Activated naive CD8-positive, alpha-beta T cell treated with anti-CD3 and anti-CD28 coated beads for 36 hours (primary cell): ENCODE data around the gene MSI2. TPM values are rescaled to one million over a fixed set of nuclear protein-coding genes. Genes with fewer than 3 reads are reported as not detected.

Experiments used
- DNase-seq: peaks from one replicate; pipeline ENCODE4 v3.0.0; 2021
- H3K27ac Mint-ChIP-seq: one replicate; pipeline ENCODE4 v1.8.0; 2022; ENCODE audit warnings: mild to moderate bottlenecking, moderate library complexity, mixed read lengths
- H3K27me3 Mint-ChIP-seq: one replicate; pipeline ENCODE4 v1.8.0; 2022; ENCODE audit warnings: mild to moderate bottlenecking, mixed read lengths
- H3K36me3 Mint-ChIP-seq: one replicate; pipeline ENCODE4 v1.8.0; 2021; ENCODE audit warnings: mild to moderate bottlenecking, mixed read lengths
- H3K4me1 Mint-ChIP-seq: one replicate; pipeline ENCODE4 v1.8.0; 2021; ENCODE audit warnings: mixed read lengths
- H3K4me3 Mint-ChIP-seq: one replicate; pipeline ENCODE4 v1.8.0; 2022; ENCODE audit warnings: mild to moderate bottlenecking, moderate library complexity, mixed read lengths
- H3K9me3 Mint-ChIP-seq: one replicate; pipeline ENCODE4 v1.8.0; 2022; ENCODE audit warnings: mixed read lengths
- total RNA-seq, 2 experiments: library from RNA; stranded (reverse); gene quantifications; one replicate each; pipeline ENCODE4 v1.2.3, GENCODE V29; 2021

The MSI2 gene
- total RNA-seq, 2 experiments from 2014 or later, result 48.0 to 49.4 TPM

GRCh38 chr17:57423541-57423940 is 167.2 kb downstream of the MSI2 start:
- no peaks in the 10 kb centered on the region for H3K27me3 Mint-ChIP-seq
- H3K4me1 Mint-ChIP-seq, result peaks cover 40% of the 10 kb centered on the region
- no peak overlapping the region for H3K27ac Mint-ChIP-seq
- no peak for DNase-seq
- no peak overlapping the region for H3K4me3 Mint-ChIP-seq
- H3K36me3 Mint-ChIP-seq, result peaks cover 18% of the 10 kb centered on the region
- H3K9me3 Mint-ChIP-seq, result no peaks in the 10 kb centered on the region

GRCh38 chr17:57424273-57424672 is 167.9 kb downstream of the MSI2 start:
- H3K4me1 Mint-ChIP-seq, result peaks cover 43% of the 10 kb centered on the region
- H3K9me3 Mint-ChIP-seq, result no peaks in the 10 kb centered on the region
- H3K36me3 Mint-ChIP-seq, result peaks cover 20% of the 10 kb centered on the region
- no peak overlapping the region for H3K27ac Mint-ChIP-seq
- H3K4me3 Mint-ChIP-seq, result no peak overlapping the region
- DNase-seq, result no peak
- H3K27me3 Mint-ChIP-seq, result no peaks in the 10 kb centered on the region

DNA sequence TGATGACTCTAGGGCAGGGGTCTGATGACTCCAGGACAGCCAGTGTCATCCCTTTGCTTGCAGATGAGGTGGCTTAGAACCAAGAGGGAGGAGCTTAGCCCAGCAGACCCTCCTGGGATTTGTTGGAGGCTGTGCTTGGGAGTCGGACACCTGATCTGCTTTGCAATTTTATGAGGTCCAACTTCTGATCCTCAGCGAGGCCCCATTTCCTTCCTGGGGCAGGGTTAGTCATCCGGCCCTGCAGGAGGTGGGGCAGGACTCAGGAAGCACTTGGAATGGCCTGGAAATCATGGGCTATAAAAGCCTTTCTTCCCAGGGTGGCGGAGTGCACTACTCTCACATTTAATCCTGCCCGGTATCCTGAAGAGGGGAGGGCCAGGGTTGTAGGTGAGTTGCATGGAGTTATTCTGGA is 168.5 kb downstream of the MSI2 start:
- H3K4me3 Mint-ChIP-seq, result no peak overlapping the region
- peaks cover 20% of the 10 kb centered on the region for H3K36me3 Mint-ChIP-seq
- no peak overlapping the region for H3K27ac Mint-ChIP-seq
- no peaks in the 10 kb centered on the region for H3K9me3 Mint-ChIP-seq
- no peak for DNase-seq
- peaks cover 47% of the 10 kb centered on the region for H3K4me1 Mint-ChIP-seq
- H3K27me3 Mint-ChIP-seq, result no peaks in the 10 kb centered on the region

GRCh38 chr17:57425431-57425830 is 169.1 kb downstream of the MSI2 start:
- no peak overlapping the region for H3K27ac Mint-ChIP-seq
- H3K9me3 Mint-ChIP-seq, result no peaks in the 10 kb centered on the region
- no peak overlapping the region for H3K4me3 Mint-ChIP-seq
- H3K4me1 Mint-ChIP-seq, result peaks cover 48% of the 10 kb centered on the region
- H3K36me3 Mint-ChIP-seq, result peaks cover 17% of the 10 kb centered on the region
- DNase-seq, result no peak
- H3K27me3 Mint-ChIP-seq, result no peaks in the 10 kb centered on the region

GRCh38 chr17:57425903-57426880 is 169.9 kb downstream of the MSI2 start:
- H3K36me3 Mint-ChIP-seq, result peaks cover 10% of the 10 kb centered on the region
- peak overlapping the region; percentile 9 for H3K27ac Mint-ChIP-seq
- H3K9me3 Mint-ChIP-seq, result no peaks in the 10 kb centered on the region
- no peak for DNase-seq
- H3K4me3 Mint-ChIP-seq, result no peak overlapping the region
- H3K27me3 Mint-ChIP-seq, result no peaks in the 10 kb centered on the region
- H3K4me1 Mint-ChIP-seq, result peaks cover 54% of the 10 kb centered on the region

DNA sequence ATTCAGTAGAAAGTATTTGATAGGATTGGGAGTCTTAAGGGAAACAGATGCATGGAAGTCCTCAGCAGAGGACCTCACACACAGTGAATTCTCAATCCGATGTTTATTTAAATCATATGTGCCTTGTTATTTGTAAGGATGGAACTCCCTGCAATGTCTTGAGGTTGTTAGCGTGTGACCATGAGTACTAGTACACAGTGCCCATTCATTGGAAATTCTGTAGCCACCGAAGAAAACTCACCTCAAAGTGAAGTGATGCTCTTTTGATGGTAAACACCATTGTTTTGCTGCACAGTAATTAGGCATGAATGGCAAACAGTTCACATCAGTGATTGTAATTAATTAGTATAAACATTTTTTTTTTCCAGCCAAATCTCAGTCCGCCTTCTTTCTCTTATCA is 173.6 kb downstream of the MSI2 start:
- H3K27me3 Mint-ChIP-seq, result no peaks in the 10 kb centered on the region
- no peak overlapping the region for H3K27ac Mint-ChIP-seq
- H3K36me3 Mint-ChIP-seq, result peaks cover 4% of the 10 kb centered on the region
- H3K9me3 Mint-ChIP-seq, result no peaks in the 10 kb centered on the region
- peaks cover 42% of the 10 kb centered on the region for H3K4me1 Mint-ChIP-seq
- H3K4me3 Mint-ChIP-seq, result no peak overlapping the region
- no peak for DNase-seq

DNA sequence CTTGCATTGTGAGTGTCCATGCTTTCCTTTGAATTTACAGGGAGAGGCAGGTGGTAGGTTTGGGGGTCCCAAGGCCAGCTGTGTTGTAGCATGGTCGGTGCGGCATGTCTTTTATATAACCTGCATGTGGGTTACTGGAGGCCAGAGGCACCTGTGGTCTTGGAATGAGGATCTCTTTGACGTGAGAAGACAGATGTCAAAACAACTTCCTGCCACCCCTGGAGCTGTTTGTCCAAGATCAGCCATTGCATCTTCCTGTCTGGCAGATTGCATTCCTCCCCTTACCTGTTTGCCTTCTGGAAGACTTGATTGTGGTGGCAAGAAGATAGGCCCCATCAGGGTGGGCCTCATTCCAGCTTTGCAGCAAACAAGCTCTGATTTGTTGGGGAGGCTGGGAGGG is 175.1 kb downstream of the MSI2 start:
- Mint-ChIP-seq H3K9me3 (no peaks in the 10 kb centered on the region), H3K4me1 (peaks cover 36% of the 10 kb centered on the region), H3K27me3 (no peaks in the 10 kb centered on the region), H3K4me3 (no peak overlapping the region), H3K27ac (no peak overlapping the region), H3K36me3 (peaks cover 10% of the 10 kb centered on the region)
- DNase-seq, result no peak

GRCh38 chr17:57432507-57433277 is 176.4 kb downstream of the MSI2 start:
- peaks cover 29% of the 10 kb centered on the region for H3K4me1 Mint-ChIP-seq
- DNase-seq, result no peak
- no peaks in the 10 kb centered on the region for H3K9me3 Mint-ChIP-seq
- H3K27ac Mint-ChIP-seq, result no peak overlapping the region
- H3K4me3 Mint-ChIP-seq, result no peak overlapping the region
- H3K36me3 Mint-ChIP-seq, result peaks cover 10% of the 10 kb centered on the region
- no peaks in the 10 kb centered on the region for H3K27me3 Mint-ChIP-seq

DNA sequence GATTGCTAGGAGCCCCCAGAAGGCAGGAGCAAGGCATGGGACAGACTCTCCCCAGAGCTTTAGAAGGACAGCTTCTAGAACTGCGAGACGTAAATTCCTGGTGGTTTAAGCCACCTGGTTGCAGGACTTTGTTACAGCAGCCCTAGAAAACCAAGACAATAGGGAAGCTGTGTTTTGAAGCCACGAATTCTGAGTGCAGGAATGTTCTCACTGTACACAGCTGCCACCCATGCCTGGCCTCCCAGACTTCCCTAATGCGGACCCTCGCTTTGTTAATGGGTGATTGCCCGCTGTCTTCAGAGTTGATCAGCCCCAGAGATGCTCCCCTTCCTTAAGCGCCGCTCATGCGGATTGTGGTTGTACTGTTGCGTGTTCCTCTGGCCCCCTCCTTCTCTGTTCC is 177.1 kb downstream of the MSI2 start:
- DNase-seq, result no peak
- Mint-ChIP-seq H3K4me1 (peaks cover 32% of the 10 kb centered on the region), H3K4me3 (no peak overlapping the region), H3K27me3 (no peaks in the 10 kb centered on the region), H3K36me3 (peaks cover 10% of the 10 kb centered on the region), H3K27ac (no peak overlapping the region), H3K9me3 (no peaks in the 10 kb centered on the region)

GRCh38 chr17:57434361-57434760 is 178.0 kb downstream of the MSI2 start:
- Mint-ChIP-seq H3K27ac (no peak overlapping the region), H3K4me1 (peaks cover 33% of the 10 kb centered on the region), H3K9me3 (no peaks in the 10 kb centered on the region), H3K4me3 (no peak overlapping the region), H3K27me3 (no peaks in the 10 kb centered on the region), H3K36me3 (peaks cover 8% of the 10 kb centered on the region)
- DNase-seq, result no peak

GRCh38 chr17:57436565-57436964 is 180.2 kb downstream of the MSI2 start:
- peaks cover 41% of the 10 kb centered on the region for H3K4me1 Mint-ChIP-seq
- no peaks in the 10 kb centered on the region for H3K27me3 Mint-ChIP-seq
- no peak overlapping the region for H3K4me3 Mint-ChIP-seq
- H3K9me3 Mint-ChIP-seq, result no peaks in the 10 kb centered on the region
- H3K27ac Mint-ChIP-seq, result no peak overlapping the region
- DNase-seq, result no peak
- H3K36me3 Mint-ChIP-seq, result peaks cover 8% of the 10 kb centered on the region

GRCh38 chr17:57438066-57438731 is 181.9 kb downstream of the MSI2 start:
- no peak overlapping the region for H3K4me3 Mint-ChIP-seq
- H3K27ac Mint-ChIP-seq, result no peak overlapping the region
- peaks cover 58% of the 10 kb centered on the region for H3K4me1 Mint-ChIP-seq
- no peaks in the 10 kb centered on the region for H3K27me3 Mint-ChIP-seq
- H3K36me3 Mint-ChIP-seq, result peaks cover 7% of the 10 kb centered on the region
- H3K9me3 Mint-ChIP-seq, result no peaks in the 10 kb centered on the region
- no peak for DNase-seq

- Mint-ChIP-seq H3K27me3 (no peaks in the 10 kb centered on the region), H3K4me3 (no peak overlapping the region), H3K9me3 (no peaks in the 10 kb centered on the region), H3K4me1 (peaks cover 66% of the 10 kb centered on the region), H3K27ac (peak overlapping the region; percentile 93), H3K36me3 (peaks cover 10% of the 10 kb centered on the region)
- DNase-seq, result no peak
Observed at GRCh38 chr17:57439651-57440050, 183.3 kb downstream of the MSI2 start.

DNA sequence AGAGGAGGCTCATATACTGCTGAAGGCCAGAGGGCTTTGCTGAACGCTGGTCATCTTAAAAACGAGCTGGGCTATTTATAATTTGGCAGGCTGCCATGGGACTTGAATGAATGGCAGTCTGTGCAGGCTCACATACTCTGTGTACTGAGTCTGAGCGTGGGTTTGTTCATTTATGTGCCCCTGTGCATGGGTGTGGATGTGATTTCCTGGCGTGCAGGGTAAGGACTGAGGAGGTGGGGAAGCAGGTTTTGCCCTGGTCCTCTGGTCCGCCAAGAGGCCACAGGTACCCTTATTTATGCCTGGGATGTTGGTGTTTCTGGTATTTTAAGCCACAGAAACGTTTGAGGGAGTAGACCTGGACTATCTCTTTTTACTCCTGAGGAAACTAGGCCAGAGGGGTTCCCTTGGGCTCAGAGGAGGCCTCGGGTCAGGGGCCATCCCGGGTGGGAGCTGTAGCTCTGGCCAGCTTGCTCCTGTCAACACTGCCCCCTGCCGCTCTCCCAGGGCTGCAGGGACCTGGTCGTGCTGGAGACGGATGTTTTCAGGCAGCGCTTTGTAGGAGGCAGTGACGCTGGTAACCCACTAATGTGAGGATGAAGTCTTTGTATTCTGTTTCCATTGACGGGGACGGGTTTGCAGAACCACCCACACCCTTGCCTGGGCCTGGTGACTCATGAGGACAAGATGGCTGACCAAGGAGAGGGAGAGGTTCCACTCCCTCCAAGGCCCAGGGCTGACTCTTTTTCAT is 184.4 kb downstream of the MSI2 start:
- peak; percentile 85 for DNase-seq
- peaks cover 10% of the 10 kb centered on the region for H3K36me3 Mint-ChIP-seq
- no peaks in the 10 kb centered on the region for H3K27me3 Mint-ChIP-seq
- H3K4me3 Mint-ChIP-seq, result peak overlapping the region; percentile 42
- H3K4me1 Mint-ChIP-seq, result peaks cover 67% of the 10 kb centered on the region
- peak overlapping the region; percentile 93 for H3K27ac Mint-ChIP-seq
- H3K9me3 Mint-ChIP-seq, result no peaks in the 10 kb centered on the region
